GM19468 (cell line): ENCODE data around the gene ACTR1B.
"Not testable (repeated sequence)": the region's sequence is repeated elsewhere in the genome, so short reads cannot be mapped to it uniquely, and the experiment has no call there.

Source experiments
- ATAC-seq: cut with Tn5 transposase; IDR thresholded peaks from one replicate; pipeline ENCODE4 v1.9.1; 2021; ENCODE audit warnings: mild to moderate bottlenecking, moderate library complexity, moderate number of reproducible peaks; ENCODE audit not compliant: unreplicated experiment; ENCODE audit errors: extremely low read depth

ACTR1B gene

GRCh38 chr2:97622976-97623375, 40.9 kb downstream of the ACTR1B start:
- not testable (repeated sequence) for ATAC-seq

- not testable (repeated sequence) for ATAC-seq
Observed at GRCh38 chr2:97620492-97620891, 43.4 kb downstream of the ACTR1B start.

- ATAC-seq, result not testable (repeated sequence)
Observed at GRCh38 chr2:97618939-97619827, 44.7 kb downstream of the ACTR1B start.

GRCh38 chr2:97617911-97618310, 45.9 kb downstream of the ACTR1B start:
- no peak for ATAC-seq

- not testable (repeated sequence) for ATAC-seq
Observed at GRCh38 chr2:97615746-97616145, 48.1 kb downstream of the ACTR1B start.

- ATAC-seq, result not testable (repeated sequence)
Observed at GRCh38 chr2:97611895-97612294, 51.9 kb downstream of the ACTR1B start.

DNA sequence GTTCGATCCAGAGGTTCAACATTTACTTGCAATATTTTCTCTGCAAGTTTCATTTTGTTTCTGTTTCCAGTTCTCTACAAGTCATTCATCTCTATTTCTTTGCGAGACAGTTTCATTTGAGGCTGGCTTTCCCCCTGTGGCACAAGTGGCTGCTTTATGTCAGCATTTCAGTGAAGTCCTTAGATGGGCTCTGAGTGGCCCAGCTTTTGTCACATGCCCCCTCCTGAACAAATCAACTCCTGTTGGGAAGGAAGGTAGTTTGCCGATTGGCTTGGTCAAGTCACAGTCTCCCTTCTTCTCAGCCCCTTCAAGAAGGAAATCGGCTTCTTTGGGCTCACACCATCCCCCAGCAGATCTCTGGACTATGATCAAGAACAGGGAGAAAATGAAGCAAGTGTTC, 55.1 kb downstream of the ACTR1B start:
- not testable (repeated sequence) for ATAC-seq
